NB4 (cell line): ENCODE data around the gene MRPL27.

Experiments used
- CTCF ChIP-seq: IDR thresholded peaks from one replicate; pipeline ENCODE4 v1.5.1; 2012; ENCODE audit warnings: low read depth, low read length
- MAX ChIP-seq: IDR thresholded peaks from 2 replicates; pipeline ENCODE4 v1.6.1; 2011; ENCODE audit warnings: low read depth, low read length
- MYC ChIP-seq: IDR thresholded peaks from 2 replicates; pipeline ENCODE4 v1.6.1; 2011; ENCODE audit warnings: low read depth, low read length
- POLR2A ChIP-seq: IDR thresholded peaks from 2 replicates; pipeline ENCODE4 v1.6.1; 2011; ENCODE audit warnings: mild to moderate bottlenecking; ENCODE audit not compliant: insufficient read length; ENCODE audit errors: extremely low read depth

GRCh38 chr17:50414808-50415207, 41.8 kb upstream of the MRPL27 start:
- TF ChIP-seq CTCF (no peak), POLR2A (no peak), MAX (no peak), MYC (no peak)
